ENCODE results near the gene POLD1. TPM values are rescaled to one million over a fixed set of nuclear protein-coding genes. Genes with fewer than 3 reads are reported as not detected.

Gene POLD1
- total RNA-seq, 1 donor from 2014 or later, result 10.8 TPM

GRCh38 chr19:50412419-50412818, 28.3 kb downstream of the POLD1 start:
- intact Hi-C loops (cut with micrococcal nuclease), result loop anchor here (10.0 kb wide), 1 partner anchor 48 kb away; the partner anchor contains the start of gene NAPSA
- DNase-seq, result no peak

GRCh38 chr19:50413096-50413495, 28.9 kb downstream of the POLD1 start:
- peaks cover 5% of the 10 kb centered on the region for H3K4me1 ChIP-seq
- DNase-seq, result no peak
- no peak for TF ChIP-seq CTCF (IDR thresholded peaks at IDR 0.05; ENCODE audit: borderline replicate concordance)
- H3K36me3 ChIP-seq, result peaks cover 13% of the 10 kb centered on the region
- H3K27ac ChIP-seq (replicated peaks), result no peak overlapping the region
- no peaks in the 10 kb centered on the region for H3K9me3 ChIP-seq (replicated peaks)
- H3K27me3 ChIP-seq (ENCODE audit: low read depth), result peaks cover 13% of the 10 kb centered on the region
- H3K4me3 ChIP-seq, result no peak overlapping the region
- intact Hi-C loops (cut with micrococcal nuclease), result loop anchor here (10.0 kb wide), 1 partner anchor 48 kb away; the partner anchor contains the start of gene NAPSA

More at GRCh38 chr19:50412419-50412818, 28.3 kb downstream of the POLD1 start:
- Histone ChIP-seq H3K4me1 (peaks cover 5% of the 10 kb centered on the region), H3K27ac (replicated peaks) (no peak overlapping the region), H3K36me3 (peaks cover 13% of the 10 kb centered on the region), H3K9me3 (replicated peaks) (no peaks in the 10 kb centered on the region), H3K4me3 (no peak overlapping the region), H3K27me3 (ENCODE audit: low read depth) (peaks cover 6% of the 10 kb centered on the region)
- no peak for TF ChIP-seq CTCF (IDR thresholded peaks at IDR 0.05; ENCODE audit: borderline replicate concordance)

- TF ChIP-seq CTCF (IDR thresholded peaks at IDR 0.05; ENCODE audit: borderline replicate concordance), result no peak
- DNase-seq, result no peak
- Histone ChIP-seq H3K27ac (replicated peaks) (no peak overlapping the region), H3K4me1 (peaks cover 7% of the 10 kb centered on the region), H3K27me3 (ENCODE audit: low read depth) (peaks cover 17% of the 10 kb centered on the region), H3K4me3 (no peak overlapping the region), H3K9me3 (replicated peaks) (no peaks in the 10 kb centered on the region), H3K36me3 (peaks cover 13% of the 10 kb centered on the region)
- intact Hi-C loops (cut with micrococcal nuclease), result loop anchor here (10.0 kb wide), 1 partner anchor 49 kb away; the partner anchor contains the start of gene NAPSA
Observed at GRCh38 chr19:50413531-50413930, 29.4 kb downstream of the POLD1 start.

- intact Hi-C loops (cut with micrococcal nuclease), result loop anchor here (10.0 kb wide), 1 partner anchor 50 kb away; the partner anchor contains the start of gene NAPSA
- DNase-seq, result peak; percentile 75
Observed at GRCh38 chr19:50414864-50415660, 30.9 kb downstream of the POLD1 start.

GRCh38 chr19:50415661-50416033, 31.5 kb downstream of the POLD1 start:
- no peak for TF ChIP-seq CTCF (IDR thresholded peaks at IDR 0.05; ENCODE audit: borderline replicate concordance)
- intact Hi-C loops (cut with micrococcal nuclease), result loop anchor here (10.0 kb wide), 1 partner anchor 51 kb away; the partner anchor contains the start of gene NAPSA
- Histone ChIP-seq H3K4me1 (peaks cover 13% of the 10 kb centered on the region), H3K9me3 (replicated peaks) (no peaks in the 10 kb centered on the region), H3K27ac (replicated peaks) (no peak overlapping the region), H3K4me3 (no peak overlapping the region), H3K27me3 (ENCODE audit: low read depth) (peaks cover 39% of the 10 kb centered on the region), H3K36me3 (no peaks in the 10 kb centered on the region)
- DNase-seq, result peak; percentile 27

More at GRCh38 chr19:50414864-50415660, 30.9 kb downstream of the POLD1 start:
- Histone ChIP-seq H3K4me3 (no peak overlapping the region), H3K36me3 (no peaks in the 10 kb centered on the region), H3K9me3 (replicated peaks) (no peaks in the 10 kb centered on the region), H3K4me1 (peaks cover 13% of the 10 kb centered on the region), H3K27ac (replicated peaks) (no peak overlapping the region), H3K27me3 (ENCODE audit: low read depth) (peaks cover 33% of the 10 kb centered on the region)
- peak; percentile 92 for TF ChIP-seq CTCF (IDR thresholded peaks at IDR 0.05; ENCODE audit: borderline replicate concordance)

All from left ventricle myocardium inferior (tissue), 1 donor.